ENCODE results near the gene SELPLG.

SELPLG gene

GRCh38 chr12:108594960-108595710, 38.6 kb downstream of the SELPLG start:
- Histone ChIP-seq H3K4me1 (ENCODE audit: control insufficient read depth, insufficient read depth, low read depth, low read length) (peaks cover 2% of the 10 kb centered on the region), H3K18ac (ENCODE audit: low read depth in 1 of 2, low read length in 2 of 2) (no peak overlapping the region), H4K8ac (ENCODE audit: low read length) (no peak overlapping the region), H2BK120ac (ENCODE audit: low read depth, low read length) (no peak overlapping the region), H3K9ac (ENCODE audit: low read length) (peak overlapping the region; percentile 90), H3K14ac (ENCODE audit: low read length in 2 of 2) (peak overlapping the region in 1 of 2 experiments; percentile 1), H3K4ac (ENCODE audit: low read depth in 1 of 2, low read length in 2 of 2) (no peak overlapping the region), H3K4me2 (ENCODE audit: low read length, poor library complexity, severe bottlenecking) (no peak overlapping the region), H2AFZ (ENCODE audit: low read depth, low read length) (no peak overlapping the region), H2BK12ac (ENCODE audit: low read length in 2 of 2) (peak overlapping the region in 1 of 2 experiments; percentile 33), H3K27me3 (ENCODE audit: control insufficient read depth in 1 of 2, insufficient read depth in 1 of 2, low read length in 2 of 2) (no peaks in the 10 kb centered on the region), H3K27ac (ENCODE audit: low read length, poor library complexity, severe bottlenecking) (no peak overlapping the region), H3K9me3 (ENCODE audit: control insufficient read depth, low read length) (no peaks in the 10 kb centered on the region), H4K91ac (ENCODE audit: low read length) (peak overlapping the region; percentile 87), H3K23ac (ENCODE audit: low read length in 2 of 2) (no peak overlapping the region), H2AK5ac (ENCODE audit: low read length, severe bottlenecking) (no peak overlapping the region), H2BK5ac (ENCODE audit: low read depth, low read length, poor library complexity, severe bottlenecking) (no peak overlapping the region), H3K36me3 (ENCODE audit: control insufficient read depth in 1 of 2, insufficient read depth in 2 of 2, low read depth in 1 of 2, low read length in 2 of 2) (peaks cover 0 to 40% of the 10 kb centered on the region in 2 experiments), H3K4me3 (ENCODE audit: insufficient read depth in 1 of 2, low read depth in 1 of 2, low read length in 2 of 2) (peak overlapping the region in 1 of 2 experiments; percentile 100), H2BK15ac (ENCODE audit: low read depth, poor library complexity, severe bottlenecking) (peak overlapping the region; percentile 38), H3K79me1 (replicated peaks; ENCODE audit: low read length, poor library complexity, severe bottlenecking) (no peaks in the 10 kb centered on the region)
- no peak for DNase-seq
- 98% methylated on average over 7 of the region's 7 CpGs for WGBS

GRCh38 chr12:108594323-108594903, 39.3 kb downstream of the SELPLG start:
- Histone ChIP-seq H3K23ac (ENCODE audit: low read length in 2 of 2) (no peak overlapping the region), H3K36me3 (ENCODE audit: control insufficient read depth in 1 of 2, insufficient read depth in 2 of 2, low read depth in 1 of 2, low read length in 2 of 2) (peaks cover 0 to 40% of the 10 kb centered on the region in 2 experiments), H3K79me1 (replicated peaks; ENCODE audit: low read length, poor library complexity, severe bottlenecking) (no peaks in the 10 kb centered on the region), H3K14ac (ENCODE audit: low read length in 2 of 2) (no peak overlapping the region), H3K4me2 (ENCODE audit: low read length, poor library complexity, severe bottlenecking) (no peak overlapping the region), H3K4me1 (ENCODE audit: control insufficient read depth, insufficient read depth, low read depth, low read length) (peaks cover 8% of the 10 kb centered on the region), H2AFZ (ENCODE audit: low read depth, low read length) (no peak overlapping the region), H3K9me3 (ENCODE audit: control insufficient read depth, low read length) (no peaks in the 10 kb centered on the region), H3K4me3 (ENCODE audit: insufficient read depth in 1 of 2, low read depth in 1 of 2, low read length in 2 of 2) (no peak overlapping the region), H4K8ac (ENCODE audit: low read length) (no peak overlapping the region), H2AK5ac (ENCODE audit: low read length, severe bottlenecking) (no peak overlapping the region), H2BK12ac (ENCODE audit: low read length in 2 of 2) (no peak overlapping the region), H4K91ac (ENCODE audit: low read length) (no peak overlapping the region), H3K27me3 (ENCODE audit: control insufficient read depth in 1 of 2, insufficient read depth in 1 of 2, low read length in 2 of 2) (no peaks in the 10 kb centered on the region), H3K18ac (ENCODE audit: low read depth in 1 of 2, low read length in 2 of 2) (peak overlapping the region in 1 of 2 experiments; percentile 19), H2BK5ac (ENCODE audit: low read depth, low read length, poor library complexity, severe bottlenecking) (no peak overlapping the region), H3K27ac (ENCODE audit: low read length, poor library complexity, severe bottlenecking) (no peak overlapping the region), H2BK120ac (ENCODE audit: low read depth, low read length) (no peak overlapping the region), H3K4ac (ENCODE audit: low read depth in 1 of 2, low read length in 2 of 2) (no peak overlapping the region), H2BK15ac (ENCODE audit: low read depth, poor library complexity, severe bottlenecking) (no peak overlapping the region), H3K9ac (ENCODE audit: low read length) (peak overlapping the region; percentile 90)
- DNase-seq: no peak
- WGBS: over 99% methylated on average over 9 of the region's 10 CpGs

DNA sequence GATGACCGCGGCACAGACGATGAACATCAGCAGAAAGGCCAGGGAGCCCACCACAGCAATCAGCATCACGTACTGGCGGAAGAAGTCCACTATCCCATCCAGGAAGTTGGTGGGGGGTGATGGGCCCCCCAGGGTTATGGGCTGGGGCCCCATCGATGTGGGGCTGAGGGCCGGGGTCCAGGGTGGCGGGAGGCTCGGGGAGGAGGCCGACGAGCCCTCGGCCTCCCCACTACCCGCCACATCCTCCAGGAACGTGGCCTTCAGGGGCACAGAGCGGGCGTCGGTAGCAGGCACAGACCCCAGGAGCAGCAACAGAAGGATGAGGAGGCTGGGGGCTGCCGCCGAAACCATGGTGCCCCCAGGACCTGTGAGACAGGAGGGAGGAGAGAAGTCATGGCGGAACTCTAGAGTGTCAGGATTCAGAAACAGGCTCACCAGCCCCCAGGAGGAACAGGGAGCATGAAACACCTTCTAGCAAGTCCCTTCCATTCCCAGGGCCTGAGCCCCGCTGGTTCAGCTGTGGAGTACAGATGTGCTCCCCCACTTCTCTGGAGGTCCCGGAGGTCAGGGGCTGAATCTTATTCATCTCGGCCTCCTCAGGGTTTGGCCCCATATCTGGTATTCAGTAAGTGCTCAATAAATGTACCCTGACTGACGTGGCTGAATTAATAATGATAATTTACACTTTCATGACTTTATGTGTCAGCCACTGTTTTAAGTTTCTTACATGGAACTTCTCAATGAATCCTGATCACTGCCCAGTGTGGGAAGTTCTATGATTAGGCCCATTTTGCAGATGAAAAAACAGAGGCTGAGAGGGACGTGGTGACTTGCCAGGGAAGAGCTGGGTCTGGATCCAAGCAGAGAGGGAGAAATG, 41.4 kb downstream of the SELPLG start:
- no peaks in the 10 kb centered on the region for H3K9me3 ChIP-seq (ENCODE audit: control insufficient read depth, low read length)
- whole genome bisulfite sequencing: 94% methylated on average over 16 of the region's 25 CpGs
- no peak overlapping the region for H4K91ac ChIP-seq (ENCODE audit: low read length)
- peaks cover 0 to 40% of the 10 kb centered on the region in 2 experiments for H3K36me3 ChIP-seq (ENCODE audit: control insufficient read depth in 1 of 2, insufficient read depth in 2 of 2, low read depth in 1 of 2, low read length in 2 of 2)
- H3K79me1 ChIP-seq (replicated peaks; ENCODE audit: low read length, poor library complexity, severe bottlenecking): no peaks in the 10 kb centered on the region
- H2AK5ac ChIP-seq (ENCODE audit: low read length, severe bottlenecking): no peak overlapping the region
- no peak overlapping the region for H2BK15ac ChIP-seq (ENCODE audit: low read depth, poor library complexity, severe bottlenecking)
- no peak overlapping the region for H3K23ac ChIP-seq (ENCODE audit: low read length in 2 of 2)
- no peak overlapping the region for H3K4ac ChIP-seq (ENCODE audit: low read depth in 1 of 2, low read length in 2 of 2)
- H2BK5ac ChIP-seq (ENCODE audit: low read depth, low read length, poor library complexity, severe bottlenecking): no peak overlapping the region
- H3K18ac ChIP-seq (ENCODE audit: low read depth in 1 of 2, low read length in 2 of 2): no peak overlapping the region
- no peak overlapping the region for H2BK120ac ChIP-seq (ENCODE audit: low read depth, low read length)
- peaks cover 18% of the 10 kb centered on the region for H3K4me1 ChIP-seq (ENCODE audit: control insufficient read depth, insufficient read depth, low read depth, low read length)
- H2AFZ ChIP-seq (ENCODE audit: low read depth, low read length): no peak overlapping the region
- H2BK12ac ChIP-seq (ENCODE audit: low read length in 2 of 2): peak overlapping the region in 1 of 2 experiments; percentile 25
- no peak overlapping the region for H3K4me3 ChIP-seq (ENCODE audit: insufficient read depth in 1 of 2, low read depth in 1 of 2, low read length in 2 of 2)
- no peak for DNase-seq
- no peak overlapping the region for H3K27ac ChIP-seq (ENCODE audit: low read length, poor library complexity, severe bottlenecking)
- H4K8ac ChIP-seq (ENCODE audit: low read length): no peak overlapping the region
- H3K9ac ChIP-seq (ENCODE audit: low read length): no peak overlapping the region
- no peak overlapping the region for H3K4me2 ChIP-seq (ENCODE audit: low read length, poor library complexity, severe bottlenecking)
- no peaks in the 10 kb centered on the region for H3K27me3 ChIP-seq (ENCODE audit: control insufficient read depth in 1 of 2, insufficient read depth in 1 of 2, low read length in 2 of 2)
- no peak overlapping the region for H3K14ac ChIP-seq (ENCODE audit: low read length in 2 of 2)
